HG03520 (cell line): ENCODE data around the gene TAS1R2.
A peak's percentile ranks its signal among the peaks of the same experiment; 100 is the strongest.
"Not testable (repeated sequence)": the region's sequence is repeated elsewhere in the genome, so short reads cannot be mapped to it uniquely, and the experiment has no call there.

Experiments
- ATAC-seq: cut with Tn5 transposase; IDR thresholded peaks from one replicate; pipeline ENCODE4 v1.9.1; 2021; ENCODE audit warnings: mild to moderate bottlenecking, moderate library complexity; ENCODE audit not compliant: unreplicated experiment

The TAS1R2 gene

DNA sequence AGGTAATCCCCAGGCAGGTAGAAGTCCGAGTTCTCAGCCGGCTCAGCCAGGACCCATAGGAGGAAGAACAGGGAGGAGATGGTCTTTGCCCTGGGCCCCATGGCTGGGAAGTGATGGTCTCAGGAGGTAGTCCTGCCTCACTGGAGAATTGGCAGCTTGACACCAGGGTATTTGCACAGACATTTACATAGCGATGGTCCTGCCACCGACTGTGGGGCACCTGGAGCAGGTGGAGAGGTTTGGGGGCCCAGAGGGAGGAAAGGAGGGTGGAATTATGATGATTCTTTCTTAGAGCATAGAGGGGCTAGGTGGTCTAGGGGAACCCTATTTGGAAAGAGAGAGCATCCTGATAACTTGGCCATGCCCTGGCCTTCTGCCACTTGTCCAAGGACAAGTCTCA is at the start of gene TAS1R2:
TSS of gene TAS1R2 (minus strand) at position 101 of the 400 bp plus-strand sequence. CDS start at position 101, 0 bp downstream.
- ATAC-seq: no peak

DNA sequence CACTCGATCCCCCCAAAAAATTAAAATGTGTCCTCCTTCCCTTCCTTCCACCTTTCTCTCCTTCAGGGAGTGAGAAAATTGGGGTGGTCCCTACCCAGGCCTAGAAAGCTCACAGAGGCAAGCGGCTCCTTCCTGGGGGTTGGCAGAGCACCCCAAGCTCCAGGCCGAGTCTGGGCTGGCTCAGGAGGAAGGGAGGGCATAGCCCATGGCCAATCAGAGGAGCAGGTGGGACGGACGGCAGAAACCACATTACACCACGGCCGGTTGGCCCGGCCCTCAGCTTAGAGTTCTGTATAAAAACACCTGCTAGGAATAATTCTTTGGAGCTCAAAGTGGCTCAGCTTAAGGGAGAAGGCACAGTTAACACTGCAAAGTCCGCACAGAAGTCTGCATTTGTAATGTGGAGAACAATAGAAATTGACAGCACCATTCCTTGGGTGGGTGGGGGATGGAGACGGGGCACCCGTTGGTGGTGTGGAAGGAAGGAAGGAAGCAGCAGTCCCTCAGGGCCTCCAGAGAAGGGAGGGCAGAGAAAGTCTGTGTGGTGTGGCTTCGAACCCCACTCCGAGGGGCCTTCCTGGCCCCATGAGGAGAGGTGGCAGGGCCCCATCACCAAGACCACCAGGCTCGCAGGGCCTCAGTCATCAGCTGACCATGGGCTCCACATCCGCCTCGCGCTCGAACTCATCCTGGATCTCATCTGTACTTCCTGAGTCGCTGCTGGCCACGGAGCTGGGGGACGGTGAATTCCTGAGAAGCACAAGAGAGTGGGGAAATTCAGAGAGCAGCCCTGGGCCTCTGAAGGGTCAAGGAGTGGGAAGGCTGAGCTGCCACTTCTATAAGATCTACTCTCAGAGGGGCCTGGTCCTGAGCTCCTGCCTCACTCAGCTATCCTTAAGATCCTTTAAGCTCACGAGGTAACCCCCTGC is 48.7 kb upstream of the TAS1R2 start:
- no peak for ATAC-seq

DNA sequence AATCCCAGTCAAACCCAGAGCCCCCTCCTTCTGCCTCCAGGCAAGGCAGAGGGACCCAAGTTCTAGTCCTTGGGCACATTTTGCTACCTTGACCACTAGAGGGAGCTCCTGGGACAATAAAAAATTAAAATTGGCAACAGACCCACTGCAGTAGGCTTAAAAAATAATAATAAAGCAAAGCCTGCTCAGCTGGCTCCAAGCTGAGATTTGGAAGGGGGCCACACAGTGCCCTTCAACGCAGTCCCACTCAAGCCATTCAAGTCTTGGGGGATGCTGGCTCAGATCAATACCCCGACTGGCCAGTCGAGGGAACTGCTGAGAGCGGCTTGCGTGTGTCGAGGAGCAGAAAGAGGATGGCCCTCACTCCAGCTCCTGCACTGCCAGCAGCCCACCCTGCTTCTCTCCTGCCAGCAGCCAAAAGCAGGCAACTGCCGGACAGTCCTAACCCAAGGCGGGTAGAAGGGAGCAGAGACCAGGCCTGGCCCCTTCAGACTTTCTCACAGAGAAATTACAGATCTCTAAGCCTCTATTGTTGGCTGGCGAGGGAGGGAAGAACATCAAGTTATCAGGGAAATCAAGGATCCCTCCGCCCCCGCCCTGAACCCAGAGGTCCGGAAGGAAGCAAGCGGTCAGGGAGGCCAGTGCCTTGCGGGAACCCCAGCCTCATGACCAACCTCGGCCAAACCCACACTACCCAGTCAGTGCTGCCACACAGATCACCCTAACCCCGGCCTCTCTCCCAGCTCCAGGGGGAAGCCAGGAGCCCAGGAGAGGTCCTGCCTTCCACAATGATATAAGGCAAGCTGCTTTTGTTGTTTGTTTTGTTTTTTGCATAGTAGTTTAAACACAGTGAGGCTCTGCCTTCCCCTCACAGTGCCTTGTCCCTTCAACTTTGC is 47.8 kb upstream of the TAS1R2 start:
- ATAC-seq: no peak

- no peak for ATAC-seq
Measured at GRCh38 chr1:18903291-18903756, 43.9 kb upstream of the TAS1R2 start.

GRCh38 chr1:18902523-18903290 is 43.2 kb upstream of the TAS1R2 start, which contains the start of gene ALDH4A1:
Gene ALDH4A1 (minus strand): TSS chr1:18902555. CDS start chr1:18902523, 32 bp downstream.
- peak; percentile 95 for ATAC-seq

DNA sequence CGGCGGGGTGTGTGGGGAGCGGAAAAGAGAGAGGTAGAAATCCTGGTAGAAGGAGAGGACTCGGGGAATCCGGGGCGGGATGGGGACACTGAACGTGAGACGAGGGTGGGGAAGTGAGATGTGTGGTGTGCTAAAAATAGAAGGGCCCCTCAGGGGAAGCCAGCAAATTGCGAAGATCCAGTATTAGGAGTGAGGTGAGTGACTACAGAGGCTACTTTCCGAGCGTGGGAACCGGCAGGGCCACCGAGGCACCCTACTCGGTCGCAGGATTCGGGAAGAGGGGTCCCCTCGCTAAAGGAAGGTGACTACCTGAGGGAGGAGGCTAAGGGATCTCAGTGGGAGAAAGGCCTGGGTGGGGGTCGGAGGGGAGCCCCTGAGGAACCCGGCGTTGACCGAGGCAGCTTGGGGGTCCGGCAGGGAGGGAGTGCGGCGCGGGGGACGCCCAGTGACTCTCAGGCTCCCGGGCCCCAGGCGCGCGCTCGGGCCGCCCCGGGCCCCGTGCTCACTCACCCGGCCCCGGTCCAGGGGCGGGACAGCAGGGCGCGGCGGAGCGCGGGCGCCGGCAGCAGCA is 42.6 kb upstream of the TAS1R2 start:
- no peak for ATAC-seq

GRCh38 chr1:18901147-18901951 is 41.9 kb upstream of the TAS1R2 start:
- ATAC-seq: no peak

GRCh38 chr1:18900303-18900841 is 40.9 kb upstream of the TAS1R2 start:
- no peak for ATAC-seq

DNA sequence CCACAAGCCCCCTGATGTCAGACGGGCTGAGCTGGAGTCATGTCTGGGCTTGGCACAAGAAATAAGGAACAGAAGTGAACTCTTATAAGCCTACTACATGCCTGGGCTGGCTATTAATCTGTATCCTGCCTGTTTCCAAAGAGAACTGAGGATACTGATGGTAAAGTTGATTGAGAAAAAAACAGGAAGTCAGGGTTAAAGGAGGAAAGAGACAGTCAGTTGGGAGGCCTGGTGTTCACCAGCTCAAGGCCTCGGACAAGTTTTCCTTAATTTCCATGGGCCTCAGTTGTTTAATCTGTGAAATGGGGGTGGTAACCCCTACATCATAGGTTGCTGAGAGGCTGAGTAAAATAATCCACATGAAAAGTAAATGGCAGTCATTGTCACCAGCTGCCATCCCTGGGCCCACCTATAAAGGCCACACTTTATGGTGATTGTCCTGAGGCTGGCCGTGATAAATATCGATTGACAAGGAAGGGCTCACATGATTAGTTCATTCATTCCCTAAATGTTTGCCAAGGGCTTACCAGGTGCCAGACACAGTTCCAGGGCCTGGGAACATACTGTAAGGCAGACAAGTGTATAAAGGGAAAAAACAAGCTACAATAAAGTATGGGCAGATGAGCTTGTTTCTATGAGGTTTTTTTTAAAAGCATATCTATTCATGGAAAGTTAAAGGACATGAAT is 40.0 kb upstream of the TAS1R2 start:
- no peak for ATAC-seq

- ATAC-seq: no peak
Measured at GRCh38 chr1:18898567-18898966, 39.1 kb upstream of the TAS1R2 start.

DNA sequence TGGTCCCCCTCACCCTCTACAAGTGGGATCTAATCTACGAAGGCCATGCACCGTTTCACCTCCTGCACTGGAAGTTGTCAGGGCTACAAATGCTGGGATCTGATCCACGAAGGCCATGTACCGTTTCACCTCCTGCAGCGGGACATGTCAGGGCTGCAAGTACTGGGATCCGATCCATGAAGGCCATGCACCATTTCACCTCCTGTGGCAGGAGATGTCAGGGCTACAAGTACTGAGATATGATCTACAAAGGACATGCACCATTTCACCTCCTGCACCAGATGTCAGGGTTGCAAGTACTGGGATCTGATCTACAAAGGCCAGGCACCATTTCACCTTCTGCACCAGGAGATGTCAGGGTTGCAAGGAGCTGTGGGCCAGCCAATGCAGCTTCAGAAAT is 35.9 kb upstream of the TAS1R2 start:
- ATAC-seq: no peak

- ATAC-seq: no peak
Measured at GRCh38 chr1:18893120-18893519, 33.7 kb upstream of the TAS1R2 start.

DNA sequence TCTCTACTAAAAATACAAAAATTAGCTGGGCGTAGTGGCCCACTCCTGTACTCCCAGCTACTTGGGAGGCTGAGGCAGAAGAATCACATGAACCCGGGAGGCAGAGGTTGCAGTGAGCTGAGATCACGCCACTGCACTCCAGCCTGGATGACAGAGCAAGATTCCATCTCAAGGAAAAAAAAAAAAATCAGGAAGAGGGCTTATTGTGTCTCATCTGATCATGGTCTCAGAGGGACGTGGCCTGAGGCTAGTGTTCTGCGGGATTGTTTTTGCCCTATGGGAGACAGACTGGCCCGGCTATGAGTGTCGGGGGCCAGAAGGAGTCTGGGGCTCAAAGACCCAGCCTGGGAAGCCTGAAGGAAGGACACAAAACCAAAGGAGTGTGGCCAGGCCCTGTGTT is 32.4 kb upstream of the TAS1R2 start:
- ATAC-seq: not testable (repeated sequence)

DNA sequence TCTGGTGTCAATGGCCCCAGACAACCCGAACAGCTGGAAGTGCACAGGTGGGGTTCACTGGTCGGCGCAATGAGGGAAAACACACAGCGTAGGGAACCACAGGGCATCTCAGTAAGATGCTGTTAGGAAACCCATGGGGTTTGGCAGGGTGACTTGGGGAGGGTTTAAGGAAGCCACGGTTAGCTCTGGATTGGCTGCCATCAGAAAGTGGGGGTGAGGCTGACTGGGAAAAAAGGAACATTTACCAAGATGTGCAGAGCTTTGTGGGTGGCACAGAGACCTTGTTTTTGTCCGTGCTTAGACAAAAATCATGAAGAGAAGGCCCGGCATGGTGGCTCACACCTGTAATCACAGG is 31.9 kb upstream of the TAS1R2 start:
- ATAC-seq: no peak

- ATAC-seq: no peak
Measured at GRCh38 chr1:18890706-18891425, 31.4 kb upstream of the TAS1R2 start.

DNA sequence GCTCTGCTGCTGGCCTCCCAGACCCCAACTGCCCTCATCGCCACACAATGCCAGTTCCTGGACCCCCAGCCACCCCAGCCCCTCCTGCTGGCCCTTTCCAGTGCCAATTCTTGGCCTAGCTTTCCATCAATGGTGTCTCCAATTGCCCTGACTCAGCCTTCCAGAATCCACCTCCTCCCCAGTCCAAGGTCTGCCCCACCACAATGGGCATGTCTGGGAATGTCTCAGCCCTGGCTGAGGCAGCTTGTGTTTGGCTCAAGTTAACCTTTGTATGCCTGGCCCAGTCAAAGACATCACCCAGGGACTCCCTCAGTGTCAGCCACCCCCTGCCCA is 26.5 kb upstream of the TAS1R2 start:
- ATAC-seq: no peak

- no peak for ATAC-seq
Measured at GRCh38 chr1:18885311-18886002, 26.0 kb upstream of the TAS1R2 start.

DNA sequence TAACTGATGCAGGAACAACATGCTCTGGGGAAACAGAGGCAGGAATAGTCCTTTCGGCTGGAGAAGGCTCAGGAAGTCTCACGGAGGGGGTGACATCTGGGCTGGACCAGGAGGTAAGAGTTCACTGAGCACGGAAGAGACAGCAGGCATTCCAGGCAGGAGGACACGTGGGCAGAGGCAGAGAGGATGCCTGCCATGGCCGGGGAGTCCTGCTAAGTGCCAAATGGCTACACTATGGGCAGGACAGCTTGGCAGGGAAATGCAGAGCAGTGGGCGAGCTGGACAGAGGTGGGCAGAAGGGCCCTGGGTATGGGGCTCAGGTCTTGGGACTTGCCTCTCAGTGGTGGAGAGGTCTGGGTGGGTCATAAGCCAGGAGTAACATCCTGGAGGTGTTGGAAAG is 25.3 kb upstream of the TAS1R2 start:
- no peak for ATAC-seq
